H1 (cell line): ENCODE results near the gene HACD4. TPM values are rescaled to one million over a fixed set of nuclear protein-coding genes. Genes with fewer than 3 reads are reported as not detected.

Source experiments
- CTCF ChIA-PET: fragments of 300-600 bp; sonication (Branson Sonifier 250); formaldehyde crosslinking; loops from one replicate; lab custom pipeline; 2021; ENCODE audit not compliant: partially characterized antibody; lab: Charles Lee
- POLR2A ChIA-PET: fragments of 300-600 bp; sonication (Branson Sonifier 250); formaldehyde crosslinking; loops from one replicate; lab custom pipeline; 2021; ENCODE audit warnings: inconsistent platforms; ENCODE audit not compliant: partially characterized antibody; lab: Charles Lee
- DNase-seq, 2 experiments: peaks; one replicate each; pipeline versions ENCODE4 v3.0.0 to v3.0.0-alpha.2; 2010 to 2022; ENCODE audit warnings: low spot score in 2 of 2, low read depth in 1 of 2, mixed read lengths in 1 of 2
- FAIRE-seq: peaks from 2 replicates; lab custom pipeline; 2011; peaks lifted over from hg19 to GRCh38; lab: Jason Lieb, UNC
- H2AFZ ChIP-seq: 2 replicates; pipeline ENCODE4 v1.8.1; 2012; ENCODE audit warnings: low read length, inconsistent platforms
- H2AK5ac ChIP-seq: 2 replicates; pipeline ENCODE4 v1.6.1; 2013; ENCODE audit warnings: low read depth, low read length
- H2BK120ac ChIP-seq: replicated peaks from 2 replicates; pipeline ENCODE3; 2013; ENCODE audit warnings: low read depth, low read length, inconsistent platforms
- H2BK12ac ChIP-seq: 2 replicates; pipeline ENCODE4 v1.6.1; 2013; ENCODE audit warnings: low read depth, low read length
- H2BK15ac ChIP-seq: 2 replicates; pipeline ENCODE4 v1.6.1; 2013; ENCODE audit warnings: low read length
- H2BK20ac ChIP-seq: 2 replicates; pipeline ENCODE4 v1.6.1; 2013; ENCODE audit warnings: low read length
- H2BK5ac ChIP-seq: 2 replicates; pipeline ENCODE4 v1.6.1; 2013; ENCODE audit warnings: low read depth, low read length
- H3K14ac ChIP-seq: 2 replicates; pipeline ENCODE4 v1.6.1; 2013; ENCODE audit warnings: inconsistent platforms; ENCODE audit not compliant: insufficient read length
- H3K18ac ChIP-seq: 2 replicates; pipeline ENCODE4 v1.6.1; 2013; ENCODE audit warnings: low read length; ENCODE audit errors: extremely low read depth
- H3K23ac ChIP-seq: 2 replicates; pipeline ENCODE4 v1.6.1; 2013; ENCODE audit warnings: inconsistent platforms; ENCODE audit not compliant: insufficient read length
- H3K23me2 ChIP-seq: 2 replicates; pipeline ENCODE4 v1.6.1; 2013; ENCODE audit warnings: low read depth, low read length
- H3K27ac ChIP-seq: 2 replicates; pipeline ENCODE4 v1.6.1; 2011; ENCODE audit warnings: low read depth, low read length, inconsistent platforms
- H3K27me3 ChIP-seq, 4 experiments: replicated peaks in 1 of 4; 1 replicate in 1 of 4; 2 replicates in 3 of 4; pipeline versions ENCODE4 v1.6.1 to v1.8.1; 2011 to 2013; ENCODE audit warnings: low read length in 3 of 4, mild to moderate bottlenecking in 3 of 4, inconsistent platforms in 2 of 4, mixed read lengths in 2 of 4, moderate library complexity in 1 of 4; ENCODE audit not compliant: control insufficient read depth in 3 of 4, insufficient read depth in 3 of 4; ENCODE audit errors: extremely low read depth in 1 of 4
- H3K36me3 ChIP-seq, 4 experiments: 2 replicates each; pipeline versions ENCODE4 v1.6.1 to v1.8.1; 2011 to 2013; ENCODE audit warnings: mild to moderate bottlenecking in 4 of 4, low read length in 3 of 4, moderate library complexity in 2 of 4, control low read depth in 1 of 4, inconsistent platforms in 1 of 4; ENCODE audit not compliant: insufficient read depth in 4 of 4, control insufficient read depth in 2 of 4
- H3K4ac ChIP-seq: replicated peaks from 2 replicates; pipeline ENCODE3; 2013; ENCODE audit warnings: low read length, low read depth, mixed read lengths, inconsistent platforms; ENCODE audit not compliant: insufficient read length
- H3K4me1 ChIP-seq, 4 experiments: replicated peaks in 1 of 4; 1 replicate in 1 of 4; 2 replicates in 3 of 4; pipeline versions ENCODE4 v1.6.1 to v1.8.1; 2011 to 2013; ENCODE audit warnings: low read length in 3 of 4, inconsistent platforms in 2 of 4, mixed read lengths in 1 of 4; ENCODE audit not compliant: insufficient read depth in 4 of 4, control insufficient read depth in 3 of 4
- H3K4me2 ChIP-seq, 2 experiments: 2 replicates each; pipeline versions ENCODE4 v1.6.1 to v1.8.1; 2011 to 2013; ENCODE audit warnings: low read depth in 2 of 2, low read length in 2 of 2, control low read depth in 1 of 2, inconsistent platforms in 1 of 2, mild to moderate bottlenecking in 1 of 2; ENCODE audit not compliant: insufficient read depth in 1 of 2
- H3K4me3 ChIP-seq, 4 experiments: fragments of 200-600, 300-600 bp in 1 of 4; sonication (generic), shearing (Covaris generic), sonication (Bioruptor Twin) in 1 of 4; 2 replicates each; pipeline versions ENCODE4 v1.5.1 to v1.8.1; 2011 to 2016; ENCODE audit warnings: low read length in 4 of 4, low read depth in 3 of 4, control low read depth in 2 of 4, inconsistent platforms in 2 of 4, mild to moderate bottlenecking in 2 of 4, mixed read lengths in 1 of 4, moderate library complexity in 1 of 4; ENCODE audit not compliant: insufficient read depth in 2 of 4; ENCODE audit errors: extremely low read depth in 1 of 4
- H3K56ac ChIP-seq: replicated peaks from 2 replicates; pipeline ENCODE3; 2013; ENCODE audit warnings: low read depth, mild to moderate bottlenecking, mixed read lengths, low read length, inconsistent platforms; ENCODE audit not compliant: insufficient read length
- H3K79me1 ChIP-seq: 2 replicates; pipeline ENCODE4 v1.6.1; 2013; ENCODE audit warnings: low read depth, low read length, control low read depth
- H3K79me2 ChIP-seq, 2 experiments: 2 replicates each; pipeline versions ENCODE4 v1.6.1 to v1.8.1; 2012 to 2013; ENCODE audit warnings: low read length in 2 of 2, mild to moderate bottlenecking in 2 of 2, inconsistent platforms in 1 of 2; ENCODE audit not compliant: insufficient read depth in 2 of 2, control insufficient read depth in 1 of 2
- H3K9ac ChIP-seq, 4 experiments: replicated peaks in 1 of 4; 1 replicate in 1 of 4; 2 replicates in 3 of 4; pipeline versions ENCODE4 v1.6.1 to v1.8.1; 2011 to 2013; ENCODE audit warnings: low read depth in 3 of 4, low read length in 3 of 4, control low read depth in 2 of 4, mild to moderate bottlenecking in 2 of 4, moderate library complexity in 2 of 4, inconsistent platforms in 1 of 4; ENCODE audit errors: extremely low read depth in 1 of 4
- H3K9me3 ChIP-seq, 2 experiments: 2 replicates each; pipeline versions ENCODE4 v1.6.1 to v1.8.1; 2012 to 2013; ENCODE audit warnings: mild to moderate bottlenecking in 2 of 2, moderate library complexity in 2 of 2, control low read depth in 1 of 2, inconsistent platforms in 1 of 2, low read depth in 1 of 2, low read length in 1 of 2, mixed read lengths in 1 of 2; ENCODE audit not compliant: insufficient read depth in 2 of 2
- H4K20me1 ChIP-seq, 2 experiments: replicated peaks in 1 of 2; 2 replicates each; pipeline versions ENCODE3 to v1.8.1; 2011 to 2013; ENCODE audit warnings: inconsistent platforms in 2 of 2, low read length in 2 of 2, mild to moderate bottlenecking in 1 of 2; ENCODE audit not compliant: insufficient read depth in 2 of 2, control insufficient read depth in 1 of 2
- H4K5ac ChIP-seq: 2 replicates; pipeline ENCODE4 v1.6.1; 2013; ENCODE audit warnings: low read length, low read depth, mixed read lengths, inconsistent platforms; ENCODE audit not compliant: insufficient read length
- H4K8ac ChIP-seq: 2 replicates; pipeline ENCODE4 v1.8.0; 2013; ENCODE audit warnings: mild to moderate bottlenecking, moderate library complexity, low read length, inconsistent platforms; ENCODE audit not compliant: insufficient read depth; ENCODE audit errors: extremely low read depth
- H4K91ac ChIP-seq: replicated peaks from 2 replicates; pipeline ENCODE3; 2013; ENCODE audit warnings: low read length, mixed read lengths, inconsistent platforms; ENCODE audit not compliant: insufficient read length
- ASH2L ChIP-seq: fragments of 200-600, 300-600 bp; sonication (generic); IDR thresholded peaks from one replicate; pipeline ENCODE4 v1.7.1; 2017; ENCODE audit warnings: low read length
- BACH1 ChIP-seq: IDR thresholded peaks from 2 replicates; pipeline ENCODE4 v1.6.1; 2012; ENCODE audit warnings: low read length, improper control_type of control experiment
- CBX8 ChIP-seq: fragments of 300-800, 300-1000 bp; sonication (generic); IDR thresholded peaks from 2 replicates; pipeline ENCODE4 v1.7.1; 2016; ENCODE audit warnings: low read depth, low read length, borderline replicate concordance
- CEBPB ChIP-seq: IDR thresholded peaks from 2 replicates; pipeline ENCODE4 v1.6.1; 2012; ENCODE audit warnings: low read depth, low read length
- CREB1 ChIP-seq: IDR thresholded peaks from 2 replicates; pipeline ENCODE4 v1.6.1; 2012; ENCODE audit warnings: inconsistent platforms
- EGR1 ChIP-seq: IDR thresholded peaks from 2 replicates; pipeline ENCODE4 v1.6.1; 2011; ENCODE audit warnings: low read depth, low read length, borderline replicate concordance
- KDM5A ChIP-seq: fragments of 200-600 bp; IDR thresholded peaks from 2 replicates; pipeline ENCODE4 v1.7.1; 2012; ENCODE audit warnings: mild to moderate bottlenecking, low read length, inconsistent platforms, mixed read lengths
- SIX5 ChIP-seq: IDR thresholded peaks from 2 replicates; pipeline ENCODE4 v1.6.1; 2011; ENCODE audit warnings: mild to moderate bottlenecking, low read depth, low read length
- SUZ12 ChIP-seq: fragments of 200-600 bp; sonication (generic); IDR thresholded peaks from 2 replicates; pipeline ENCODE4 v1.6.1; 2012; ENCODE audit warnings: mild to moderate bottlenecking, inconsistent platforms, low read length, moderate library complexity, mixed read lengths
- TAF1 ChIP-seq: IDR thresholded peaks from 2 replicates; pipeline ENCODE4 v1.6.1; 2011; ENCODE audit warnings: mild to moderate bottlenecking, low read depth, low read length
- TBP ChIP-seq: IDR thresholded peaks from 2 replicates; pipeline ENCODE4 v1.6.1; 2011; ENCODE audit warnings: low read depth, low read length, improper control_type of control experiment
- TEAD4 ChIP-seq: IDR thresholded peaks from 2 replicates; pipeline ENCODE4 v1.6.1; 2012; ENCODE audit warnings: low read depth, low read length, inconsistent platforms, mixed read lengths
- WGBS, 2 experiments: shearing (Covaris generic) in 1 of 2; methylation state at CpG; one replicate each; pipeline versions ENCODE4 v1.1.6 to v1.1.7; 2013 to 2015; ENCODE audit warnings: low lambda C conversion rate in 2 of 2, mixed read lengths in 2 of 2, inconsistent platforms in 1 of 2, low coverage in 1 of 2, missing lambda C conversion rate in 1 of 2; ENCODE audit not compliant: insufficient replicate concordance in 2 of 2, insufficient coverage in 1 of 2, insufficient read length in 1 of 2; ENCODE audit errors: extremely low coverage in 1 of 2, missing lambda C conversion rate in 1 of 2; 5-methylcytosine and 5-hydroxymethylcytosine counted together
- polyA plus RNA-seq, 7 experiments: library from polyadenylated mRNA; depleted of rRNA in 3 of 7; stranded (reverse) in 5 of 7; unstranded in 2 of 7; fragments of >200 nt in 5 of 7; fragments of 200-250 nt in 2 of 7; gene quantifications; 1 replicate in 5 of 7; 2 replicates in 1 of 7; 4 replicates in 1 of 7; pipeline versions ENCODE4 v1.2.1 to v1.2.3, GENCODE V29; 2011 to 2013; ENCODE audit warnings: missing spikeins in 2 of 7, mixed read lengths in 2 of 7
- total RNA-seq: library from RNA; stranded (reverse); fragmentation: NEBNext Ultra II Directional; extraction: Animal tissue kit (Norgen Biotek cat#: 25700); gene quantifications from 2 replicates; pipeline ENCODE4 v1.2.1, GENCODE V29; 2021
- TF ChIP-seq, protein P1 (sequence below): IDR thresholded peaks from 2 replicates; pipeline ENCODE4 v1.6.1; 2012; ENCODE audit warnings: low read length, inconsistent platforms

Gene HACD4
- total and polyA plus RNA-seq, 2 of the 8 experiments (the other 6 are each of a cell fraction or from before 2014, with no cell fraction given) = 0.65 to 0.86 TPM

DNA sequence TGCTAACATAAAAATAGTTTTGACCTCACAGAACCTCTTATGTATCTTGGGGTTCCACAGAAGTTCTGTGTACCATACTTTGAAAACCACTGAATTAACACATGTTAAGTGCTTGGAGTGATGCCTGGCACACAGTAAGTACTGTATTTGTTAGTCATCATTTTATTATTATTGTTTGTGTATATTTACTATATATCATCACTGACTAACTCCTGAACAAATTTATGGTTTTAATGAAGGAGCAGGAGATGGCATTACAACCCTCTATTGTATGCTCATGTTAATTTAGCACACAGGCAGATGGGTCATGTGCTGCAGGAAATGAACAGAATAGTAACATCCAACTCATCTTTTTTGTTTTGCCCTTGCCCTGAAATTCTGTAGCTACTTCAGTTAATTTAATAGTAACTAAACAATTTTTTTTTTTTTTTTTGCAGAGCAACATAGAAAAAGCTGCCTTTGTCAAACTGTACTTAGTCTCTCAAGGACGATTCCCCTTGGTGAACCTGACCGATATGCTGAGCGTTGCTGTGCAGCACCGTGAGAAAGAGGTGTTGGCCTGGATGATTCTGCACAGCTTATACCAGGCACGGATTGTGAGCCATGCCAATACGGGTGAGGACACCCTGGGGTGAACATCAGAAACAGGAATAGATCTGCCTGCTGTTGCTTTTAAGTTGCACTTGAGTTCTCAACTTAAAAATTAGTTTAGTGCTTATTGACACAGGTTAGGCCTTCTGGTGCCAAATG is 45.4 kb downstream of the HACD4 start:
- no peak overlapping the region for H3K56ac ChIP-seq
- no peak overlapping the region for H2AK5ac ChIP-seq
- H3K9ac ChIP-seq = no peak overlapping the region
- 91% methylated on average over 6 of the region's 6 CpGs; no CpG with 5 or more reads in 1 of the 2 experiments for WGBS, 2 experiments
- no peak overlapping the region for H2BK15ac ChIP-seq
- no peak overlapping the region for H3K4me2 ChIP-seq
- no peak overlapping the region for H4K8ac ChIP-seq
- H4K91ac ChIP-seq = no peak overlapping the region
- peaks cover 2 to 31% (median 11%) of the 10 kb centered on the region in 4 experiments; a peak in 6 of 8 replicates for H3K36me3 ChIP-seq
- no peaks in the 10 kb centered on the region for H4K20me1 ChIP-seq
- no peak overlapping the region for H2BK5ac ChIP-seq
- H3K79me1 ChIP-seq = no peaks in the 10 kb centered on the region
- no peak overlapping the region for H3K4me3 ChIP-seq
- H3K23ac ChIP-seq = no peak overlapping the region
- DNase-seq (no peak), FAIRE-seq (no peak)
- H2BK12ac ChIP-seq = no peak overlapping the region
- POLR2A ChIA-PET = no interaction called here
- no peak overlapping the region for H3K4ac ChIP-seq
- H3K79me2 ChIP-seq = no peaks in the 10 kb centered on the region
- H3K4me1 ChIP-seq = peaks cover 0 to 2% (median 0%) of the 10 kb centered on the region in 4 experiments; a peak in 1 of 7 replicates
- no peaks in the 10 kb centered on the region for H3K27me3 ChIP-seq
- H3K18ac ChIP-seq = no peak overlapping the region
- H2BK20ac ChIP-seq = no peak overlapping the region
- H4K5ac ChIP-seq = no peak overlapping the region
- H3K9me3 ChIP-seq = no peaks in the 10 kb centered on the region
- H2AFZ ChIP-seq = no peak overlapping the region
- H3K23me2 ChIP-seq = no peaks in the 10 kb centered on the region
- H2BK120ac ChIP-seq = no peak overlapping the region
- CTCF ChIA-PET = interaction anchor here (0.5 to 2.0 kb wide), 3 partner anchors 9 to 204 kb away, joined by 3 to 6 read pairs (median 3); no protein-coding TSS in a partner anchor
- H3K14ac ChIP-seq = no peak overlapping the region
- H3K27ac ChIP-seq = no peak overlapping the region
- no peak for TF ChIP-seq TAF1
- TF ChIP-seq EGR1 = no peak
- TF ChIP-seq ASH2L = no peak
- TF ChIP-seq TBP = no peak
- no peak for TF ChIP-seq KDM5A
- no peak for TF ChIP-seq CEBPB
- no peak for TF ChIP-seq SIX5
- TF ChIP-seq CBX8 = no peak
- no peak for TF ChIP-seq TEAD4
- TF ChIP-seq, protein P1, sequence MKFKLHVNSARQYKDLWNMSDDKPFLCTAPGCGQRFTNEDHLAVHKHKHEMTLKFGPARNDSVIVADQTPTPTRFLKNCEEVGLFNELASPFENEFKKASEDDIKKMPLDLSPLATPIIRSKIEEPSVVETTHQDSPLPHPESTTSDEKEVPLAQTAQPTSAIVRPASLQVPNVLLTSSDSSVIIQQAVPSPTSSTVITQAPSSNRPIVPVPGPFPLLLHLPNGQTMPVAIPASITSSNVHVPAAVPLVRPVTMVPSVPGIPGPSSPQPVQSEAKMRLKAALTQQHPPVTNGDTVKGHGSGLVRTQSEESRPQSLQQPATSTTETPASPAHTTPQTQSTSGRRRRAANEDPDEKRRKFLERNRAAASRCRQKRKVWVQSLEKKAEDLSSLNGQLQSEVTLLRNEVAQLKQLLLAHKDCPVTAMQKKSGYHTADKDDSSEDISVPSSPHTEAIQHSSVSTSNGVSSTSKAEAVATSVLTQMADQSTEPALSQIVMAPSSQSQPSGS = no peak
- no peak for TF ChIP-seq CREB1
- TF ChIP-seq BACH1 = no peak
- no peak for TF ChIP-seq SUZ12
